Pancreas (tissue), 10 donors: ENCODE measurements around the gene CYP4F11. TPM values are rescaled to one million over a fixed set of nuclear protein-coding genes. Genes with fewer than 3 reads are reported as not detected.
"Not testable (repeated sequence)": the region's sequence is repeated elsewhere in the genome, so short reads cannot be mapped to it uniquely, and the experiment has no call there.

Source experiments
- ATAC-seq, 4 donors: fragments of 200-7000 bp; cut with Tn5 transposase; one replicate each; pipeline versions ENCODE4 v1.8.0 to v1.9.1; 2020; ENCODE audit warnings: mild to moderate bottlenecking in 4 of 4, moderate library complexity in 4 of 4
- DNase-seq, 6 donors: peaks; one replicate each; pipeline ENCODE4 v3.0.0-alpha.2; 2020
- FAIRE-seq: peaks from 2 replicates; lab custom pipeline; 2012; peaks lifted over from hg19 to GRCh38; lab: Jason Lieb, UNC
- H3K27ac ChIP-seq, 4 donors: fragments of 200-600 bp; sonication (generic); 1 replicate in 3 of 4; 2 replicates in 1 of 4; pipeline versions ENCODE4 v1.5.0 to v1.8.0; 2020
- H3K27me3 ChIP-seq, 4 donors: fragments of 200-600 bp; one replicate each; pipeline ENCODE4 v1.8.0; 2021
- H3K36me3 ChIP-seq, 3 donors: fragments of 200-600 bp; sonication (generic) in 1 of 3; one replicate each; pipeline versions ENCODE4 v1.5.0 to v1.8.0; 2020 to 2021
- H3K4me1 ChIP-seq, 3 donors: fragments of 200-600 bp; one replicate each; pipeline ENCODE4 v1.8.0; 2021
- H3K4me3 ChIP-seq, 4 donors: fragments of 200-600 bp; sonication (generic) in 2 of 4; one replicate each; pipeline versions ENCODE4 v1.5.0 to v1.8.0; 2020 to 2021
- H3K9me3 ChIP-seq, 4 donors: fragments of 200-600 bp; one replicate each; pipeline ENCODE4 v1.8.0; 2021
- CTCF ChIP-seq, 4 donors: fragments of 200-600 bp; sonication (generic) in 3 of 4; IDR thresholded peaks; one replicate each; pipeline versions ENCODE4 v1.5.0 to v1.8.0; 2021; ENCODE audit warnings: antibody characterized with exemption in 4 of 4
- WGBS, 2 donors: extraction: QIAGEN DNeasy Blood & Tissue Kit; methylation state at CpG; one replicate each; pipeline ENCODE4 v1.1.7; 2013; 5-methylcytosine and 5-hydroxymethylcytosine counted together
- intact Hi-C, 3 donors: fragments of 100-400 bp; cut with DNase I; formaldehyde crosslinking; loops; one replicate each; pipeline versions ENCODE4 v1.11.1 to v1.14.2; 2022
- polyA plus RNA-seq, 2 donors: library from polyadenylated mRNA; stranded (reverse); fragments of 200-250 nt; gene quantifications; one replicate each; pipeline ENCODE4 v1.2.3, GENCODE V29; 2013
- total RNA-seq, 6 donors: library from RNA; stranded (reverse); fragmentation: NEBNext Ultra II Directional in 4 of 6; extraction: Animal tissue kit (Norgen Biotek cat#: 25700) in 4 of 6; gene quantifications; one replicate each; pipeline versions ENCODE4 v1.2.1 to v1.2.4, GENCODE V29; 2021 to 2023
- donor health status: healthy with polysubstance abuse.
- donor health status: DM: no; HTN: no; CAD: no; lungs with moderate emphysema.
- donor health status: DM: no; HTN: no; CAD: no.
- donor health status: control.
- donor health status: control.
- donor health status: Bipolar disorder and iron deficiency.
- donor health status: DM: yes; HTN: yes; CAD: no.
- donor health status: DM: no; HTN: no; CAD: no.
- donor health status: DM: no; HTN: no; CAD: no.
- donor health status: DM: yes; HTN: yes; CAD: no.

CYP4F11 gene
- total and polyA plus RNA-seq, 8 donors = 0.32 to 3.4 (median 2.3) TPM

- no peak overlapping the region for H3K27ac ChIP-seq
- no peaks in the 10 kb centered on the region for H3K9me3 ChIP-seq
- no peak for ATAC-seq
- no peak for FAIRE-seq
- H3K4me3 ChIP-seq = no peak overlapping the region
- intact Hi-C loops = no loop called here
- no peaks in the 10 kb centered on the region for H3K27me3 ChIP-seq
- WGBS, 2 donors = 61 to 63% methylated on average over 7 of the region's 7 CpGs
- DNase-seq = no peak
- H3K4me1 ChIP-seq = no peaks in the 10 kb centered on the region
- no peaks in the 10 kb centered on the region for H3K36me3 ChIP-seq
- TF ChIP-seq CTCF (IDR thresholded peaks at IDR 0.05) = no peak
These were observed 48.4 kb downstream of the CYP4F11 start for GRCh38 chr19:15885919-15886318.

GRCh38 chr19:15885167-15885566 lies 49.2 kb downstream of the CYP4F11 start:
- TF ChIP-seq CTCF (IDR thresholded peaks at IDR 0.05) = no peak
- no peak overlapping the region for H3K4me3 ChIP-seq
- H3K27ac ChIP-seq = no peak overlapping the region
- H3K4me1 ChIP-seq = no peaks in the 10 kb centered on the region
- intact Hi-C loops = no loop called here
- no peak for ATAC-seq
- no peaks in the 10 kb centered on the region for H3K27me3 ChIP-seq
- 60 to 61% methylated on average over 3 of the region's 3 CpGs for WGBS, 2 donors
- no peak for FAIRE-seq
- no peaks in the 10 kb centered on the region for H3K9me3 ChIP-seq
- H3K36me3 ChIP-seq = no peaks in the 10 kb centered on the region
- DNase-seq = no peak

GRCh38 chr19:15883329-15883728 lies 51.0 kb downstream of the CYP4F11 start:
- H3K27me3 ChIP-seq, intact Hi-C loops, H3K27ac ChIP-seq, H3K36me3 ChIP-seq, FAIRE-seq, ATAC-seq, H3K4me1 ChIP-seq, DNase-seq, H3K9me3 ChIP-seq, H3K4me3 ChIP-seq: not testable (repeated sequence)
- 62 to 73% methylated on average over 3 of the region's 3 CpGs for WGBS, 2 donors

GRCh38 chr19:15874821-15875474 lies 59.4 kb downstream of the CYP4F11 start:
- ATAC-seq (no peak), FAIRE-seq (no peak), DNase-seq (no peak)
- TF ChIP-seq CTCF (IDR thresholded peaks at IDR 0.05) = no peak
- Histone ChIP-seq H3K9me3 (no peaks in the 10 kb centered on the region), H3K4me1 (no peaks in the 10 kb centered on the region), H3K27me3 (no peaks in the 10 kb centered on the region), H3K4me3 (no peak overlapping the region), H3K36me3 (no peaks in the 10 kb centered on the region), H3K27ac (no peak overlapping the region)
- intact Hi-C loops = loop anchor here in 1 of 3 donors (10.0 kb wide), 1 partner anchor 250 kb away; no protein-coding TSS in a partner anchor
- 32 to 44% methylated on average over 4 of the region's 4 CpGs for WGBS, 2 donors

- H3K27me3 ChIP-seq, H3K36me3 ChIP-seq, DNase-seq, FAIRE-seq, H3K27ac ChIP-seq, H3K9me3 ChIP-seq, ATAC-seq, H3K4me1 ChIP-seq, H3K4me3 ChIP-seq: not testable (repeated sequence)
- WGBS, 2 donors = 75 to 91% methylated on average over 6 of the region's 6 CpGs
- intact Hi-C loops = loop anchor here in 1 of 3 donors (10.0 kb wide), 1 partner anchor 249 kb away; no protein-coding TSS in a partner anchor
These were observed 60.6 kb downstream of the CYP4F11 start for GRCh38 chr19:15873771-15874170.

- WGBS, 2 donors = 24 to 37% methylated on average over 11 of the region's 11 CpGs
- Histone ChIP-seq H3K27me3 (no peaks in the 10 kb centered on the region), H3K9me3 (no peaks in the 10 kb centered on the region), H3K27ac (no peak overlapping the region), H3K36me3 (no peaks in the 10 kb centered on the region), H3K4me1 (peaks cover 0 to 4% (median 0%) of the 10 kb centered on the region in 3 donors), H3K4me3 (no peak overlapping the region)
- TF ChIP-seq CTCF (IDR thresholded peaks at IDR 0.05) = no peak
- FAIRE-seq (no peak), DNase-seq (peak in 1 of 6 donors; percentile 21), ATAC-seq (peak in 1 of 4 donors; percentile 46)
- intact Hi-C loops = loop anchor here in 1 of 3 donors (10.0 kb wide), 1 partner anchor 247 kb away; no protein-coding TSS in a partner anchor
These were observed 62.8 kb downstream of the CYP4F11 start for GRCh38 chr19:15871570-15871969.
